HG02884 (cell line): ENCODE measurements around the gene TMEM72.

Experiments
- ATAC-seq: cut with Tn5 transposase; IDR thresholded peaks from one replicate; pipeline ENCODE4 v1.9.1; 2021; ENCODE audit warnings: mild to moderate bottlenecking, moderate library complexity; ENCODE audit not compliant: unreplicated experiment

Gene TMEM72

DNA sequence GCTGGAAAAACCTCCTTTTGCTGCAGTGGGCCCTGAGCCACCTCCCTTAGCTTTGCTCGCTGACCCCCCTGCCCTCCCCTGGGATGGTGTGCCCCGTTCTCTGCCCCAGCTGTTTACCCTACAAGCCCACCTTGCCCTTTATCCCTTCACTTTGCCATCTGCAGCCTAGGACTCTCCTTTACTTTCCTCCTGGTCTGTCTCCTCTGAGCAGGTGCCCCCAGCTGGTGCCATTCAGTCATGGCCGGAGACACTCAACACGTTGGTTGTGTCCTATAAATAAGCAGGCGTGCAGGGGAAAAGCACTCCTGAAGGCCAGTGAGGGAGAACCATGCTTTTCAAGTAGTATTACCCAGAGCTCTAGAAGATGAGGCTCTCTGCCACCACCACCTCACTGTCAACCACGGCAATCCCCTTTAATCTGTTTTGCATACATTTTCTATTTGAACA is 54.5 kb downstream of the TMEM72 start:
- peak; percentile 45 for ATAC-seq

DNA sequence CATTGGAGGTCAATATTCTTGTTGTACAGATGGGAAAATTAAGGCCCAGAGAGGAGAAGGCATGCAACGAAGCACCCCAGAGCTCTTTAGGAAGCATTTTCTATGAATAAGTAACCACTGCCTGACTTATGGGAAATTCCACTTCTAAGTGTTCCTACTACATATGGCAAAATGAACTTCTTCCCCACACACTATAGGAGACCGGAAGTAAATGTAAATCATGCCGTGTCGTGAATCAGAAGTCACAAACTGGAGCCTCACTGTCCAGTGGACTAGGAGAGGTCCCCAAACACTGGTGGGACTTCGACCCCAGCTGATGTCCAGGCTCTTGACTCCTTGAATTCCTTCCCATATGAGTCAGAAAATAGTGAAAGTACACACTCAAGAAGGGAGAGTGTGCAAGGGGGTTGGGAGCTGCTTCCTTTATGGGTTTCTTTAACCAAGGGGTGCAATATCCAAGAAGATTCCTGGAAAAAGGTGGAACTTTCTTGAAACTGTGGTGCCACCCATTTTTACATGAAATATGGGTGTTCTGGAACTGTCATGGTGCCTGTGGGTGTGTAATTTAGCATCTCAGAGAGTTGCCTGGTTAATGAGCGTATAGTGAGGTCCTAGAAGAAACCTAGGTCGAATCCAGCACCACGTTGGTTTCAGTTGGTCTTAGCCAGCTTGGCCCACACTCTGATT is 55.1 kb downstream of the TMEM72 start:
- peak; percentile 28 for ATAC-seq

DNA sequence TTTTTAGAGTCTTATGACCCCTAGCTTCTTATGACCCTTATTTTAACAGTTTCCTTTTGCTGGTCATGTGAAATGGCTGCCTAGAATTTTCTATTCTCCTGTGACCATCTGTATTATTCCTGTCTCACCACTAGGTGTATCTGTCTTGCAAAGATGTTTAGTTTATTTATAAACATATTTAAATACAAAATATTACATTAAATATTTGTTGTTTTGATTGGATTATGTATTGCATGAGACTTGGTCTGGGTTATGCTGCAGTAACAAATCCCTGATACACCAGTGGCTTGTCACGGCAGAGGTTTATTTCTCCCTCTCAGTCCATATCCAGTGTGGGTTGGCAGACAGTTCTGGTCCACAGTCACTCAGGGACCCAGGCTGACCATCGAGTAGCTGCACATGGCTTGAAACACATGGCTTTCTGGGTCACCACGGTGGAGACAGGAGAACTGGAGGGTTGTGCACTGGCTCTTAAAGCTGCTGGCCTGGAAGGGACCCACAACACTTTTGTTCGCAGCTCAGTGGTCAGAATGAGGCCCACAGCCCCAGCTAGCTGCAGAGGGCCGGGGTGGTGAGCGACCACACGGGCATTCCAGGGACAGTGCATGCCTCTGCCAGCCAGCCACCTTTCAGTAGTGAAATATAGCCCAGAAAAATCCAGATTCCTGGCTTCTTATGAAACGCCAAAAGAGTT is 55.8 kb downstream of the TMEM72 start:
- no peak for ATAC-seq

DNA sequence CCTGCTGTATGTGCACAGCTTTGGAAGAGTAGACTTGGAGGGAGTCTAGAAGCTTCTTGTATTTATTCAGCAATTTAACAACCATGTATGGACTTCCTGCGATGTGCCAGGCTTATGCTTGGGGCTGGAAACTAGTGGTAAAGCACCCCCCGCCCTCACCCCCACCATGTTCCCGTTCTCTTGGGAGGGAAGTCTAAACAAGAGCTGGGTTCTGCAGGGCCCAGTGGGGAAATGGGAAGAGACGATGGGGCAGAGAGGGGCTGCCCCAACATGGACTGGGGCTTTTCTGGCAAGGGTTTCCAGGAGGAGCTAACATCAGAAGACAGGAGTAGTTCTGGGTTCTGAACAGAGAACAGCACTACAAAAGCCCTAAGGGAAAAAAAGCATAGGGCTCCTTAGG is 56.5 kb downstream of the TMEM72 start:
- ATAC-seq, result no peak

DNA sequence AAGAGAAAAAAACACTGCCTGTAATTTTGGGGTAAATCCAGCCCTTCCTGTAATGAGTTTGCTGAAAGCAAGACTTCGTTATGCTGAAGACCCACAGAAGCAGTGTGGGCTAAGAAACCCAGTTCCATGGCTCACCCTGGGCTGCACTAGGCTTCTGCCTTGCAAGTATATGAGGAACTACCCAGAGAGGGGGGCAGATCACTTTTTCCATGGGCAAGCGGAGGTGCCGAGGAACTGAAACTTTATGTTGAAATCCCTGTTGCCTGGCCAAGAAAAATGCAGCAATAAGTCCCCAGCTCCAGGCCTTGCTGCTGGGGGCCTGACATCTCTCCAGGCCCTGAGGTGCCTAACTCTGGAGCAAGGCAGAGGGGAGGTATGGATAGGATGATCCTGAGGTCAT is 57.0 kb downstream of the TMEM72 start:
- ATAC-seq, result no peak

DNA sequence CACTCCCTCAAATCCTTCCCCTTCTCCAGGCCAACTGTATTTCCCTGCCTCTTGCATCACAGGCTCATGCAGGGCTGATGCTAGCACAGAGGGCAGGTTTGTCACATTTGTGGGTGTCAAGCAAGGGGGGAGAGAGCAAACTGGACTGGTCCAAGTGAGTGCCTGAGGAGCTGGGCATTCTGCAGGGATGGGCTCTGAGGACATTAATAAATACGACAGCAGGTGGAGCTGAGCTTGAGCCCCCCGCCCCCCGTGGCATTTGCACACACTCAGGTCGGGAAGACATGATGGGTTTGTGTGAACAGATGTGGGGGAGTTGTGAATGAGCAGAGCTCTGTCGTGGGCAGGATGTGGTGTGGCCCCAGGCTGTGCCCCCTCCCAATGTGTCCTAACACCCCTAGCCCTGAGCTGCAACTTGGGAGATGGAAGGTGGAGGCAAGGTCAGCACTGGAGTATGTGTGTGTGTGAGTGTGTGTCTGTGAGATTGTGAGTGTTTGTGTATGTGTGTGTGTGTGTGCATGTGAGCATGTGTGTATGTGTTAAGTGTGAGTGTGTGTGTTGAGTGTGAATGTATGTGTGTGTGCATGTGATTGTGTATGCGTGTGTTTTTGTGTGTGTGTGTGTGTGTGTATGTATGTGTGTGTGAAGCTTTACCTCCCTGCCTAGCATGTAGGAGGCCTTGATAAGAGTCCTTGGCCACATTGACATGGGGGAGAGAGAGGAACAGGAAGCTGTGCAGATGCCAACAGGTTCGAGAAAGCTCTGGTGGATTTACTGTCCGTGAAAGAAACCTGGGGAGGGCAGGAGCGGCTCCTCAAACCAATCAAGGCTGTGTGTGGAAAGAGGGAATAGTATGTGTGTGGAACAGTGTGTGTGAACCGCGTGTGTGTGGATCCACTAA is 57.6 kb downstream of the TMEM72 start:
- no peak for ATAC-seq

DNA sequence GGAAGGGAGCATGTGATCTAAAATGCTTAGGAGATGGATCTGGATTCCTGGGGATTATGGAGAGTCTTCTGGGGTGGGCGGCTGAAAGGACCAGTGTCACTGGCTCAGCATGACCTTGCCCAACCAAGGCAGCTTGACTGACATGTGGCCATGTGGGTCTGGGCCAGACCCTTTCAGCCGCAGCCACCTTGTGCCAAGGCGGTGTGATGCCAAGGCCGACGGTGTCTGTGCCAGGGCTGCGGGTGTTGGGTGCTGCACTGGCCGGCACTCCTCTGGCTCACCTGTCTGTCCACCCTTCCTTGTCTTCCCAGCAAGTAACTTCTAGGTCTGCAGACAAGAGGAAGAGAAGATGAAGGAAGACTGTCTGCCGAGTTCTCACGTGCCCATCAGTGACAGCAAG is 58.7 kb downstream of the TMEM72 start:
- ATAC-seq, result no peak

DNA sequence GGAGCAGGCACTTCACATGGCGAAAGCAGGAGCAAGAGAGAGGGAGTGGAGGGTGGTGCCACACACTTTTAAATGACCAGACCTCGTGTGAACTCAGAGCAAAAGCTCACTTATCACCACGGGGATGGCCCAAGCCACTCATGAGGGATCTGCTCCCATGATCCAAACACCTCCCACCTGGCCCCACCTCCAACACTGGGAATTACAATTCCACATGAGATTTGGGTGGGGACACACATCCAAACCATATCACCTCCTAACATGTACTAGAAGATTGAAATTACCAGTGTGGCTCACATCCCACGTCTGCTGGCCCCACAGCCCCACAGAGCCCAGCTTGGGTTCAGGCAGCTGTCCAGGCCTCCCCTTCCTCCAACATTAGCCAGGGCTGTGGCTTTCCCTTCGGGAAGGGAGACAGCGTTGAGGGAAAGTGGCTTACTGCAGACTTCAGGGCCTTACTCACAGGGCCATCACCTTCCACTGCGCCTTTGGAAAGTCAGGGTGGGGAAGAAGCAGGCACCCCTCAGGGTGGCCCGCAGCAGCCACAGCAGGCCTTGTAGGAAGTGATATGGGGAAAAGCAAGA is 59.8 kb downstream of the TMEM72 start:
- no peak for ATAC-seq

DNA sequence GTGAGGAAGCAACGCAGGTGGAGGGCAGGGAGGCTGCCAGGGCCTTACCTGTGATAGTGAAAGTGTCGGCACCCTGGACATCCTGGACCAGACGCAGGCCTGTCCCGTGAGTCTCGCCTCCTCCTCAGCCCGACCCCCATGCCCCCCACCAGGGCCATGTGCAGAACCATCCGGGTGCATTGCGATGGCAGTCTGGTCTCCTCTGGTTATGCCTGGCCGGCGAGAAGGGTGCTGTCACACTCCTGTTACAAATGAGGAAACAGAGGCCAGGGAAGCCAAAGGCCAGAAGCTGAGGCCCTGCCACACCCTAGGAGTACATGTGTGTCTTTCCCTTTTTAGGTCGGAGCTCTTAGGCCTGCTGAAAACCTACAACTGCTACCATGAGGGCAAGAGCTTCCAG is 60.3 kb downstream of the TMEM72 start:
- no peak for ATAC-seq

DNA sequence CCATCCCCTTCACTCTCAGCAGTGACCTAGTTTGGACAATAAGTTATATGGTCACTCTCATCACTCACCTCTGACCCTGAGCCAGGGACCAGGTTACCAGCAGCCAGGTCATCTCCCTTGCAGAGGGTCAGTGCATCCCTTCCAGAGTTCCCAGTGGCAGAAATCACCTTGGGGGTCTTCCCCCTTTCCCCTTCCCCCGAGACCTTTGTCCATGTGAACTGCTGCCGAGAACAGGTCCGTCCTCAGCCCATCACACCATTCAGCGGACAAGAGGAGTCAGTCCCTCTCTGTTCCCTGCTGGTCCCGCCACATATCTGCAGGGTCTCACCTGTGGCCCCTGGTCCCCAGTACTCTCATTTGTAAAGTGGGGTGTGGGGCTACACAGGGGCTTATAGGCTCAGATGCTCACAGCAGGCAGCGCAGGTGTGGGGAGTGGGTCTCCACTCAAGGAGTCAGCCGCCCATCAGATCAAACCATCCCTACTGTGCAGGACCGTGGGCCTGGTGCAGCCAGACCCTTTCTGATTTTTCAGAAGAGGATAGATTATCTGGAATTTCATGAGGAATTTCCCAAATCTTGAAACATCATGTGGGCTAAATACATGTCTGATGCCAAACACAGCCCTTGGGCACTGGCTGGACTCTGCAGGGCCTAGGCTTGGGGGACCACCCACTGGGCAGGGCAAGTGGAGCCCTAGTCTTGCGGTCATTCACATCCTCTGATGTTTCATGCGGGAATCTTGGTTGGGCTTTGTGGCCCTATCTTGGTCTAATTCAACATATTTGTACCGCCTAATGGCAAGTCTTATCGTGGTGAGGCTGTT is 61.0 kb downstream of the TMEM72 start:
- ATAC-seq, result no peak

DNA sequence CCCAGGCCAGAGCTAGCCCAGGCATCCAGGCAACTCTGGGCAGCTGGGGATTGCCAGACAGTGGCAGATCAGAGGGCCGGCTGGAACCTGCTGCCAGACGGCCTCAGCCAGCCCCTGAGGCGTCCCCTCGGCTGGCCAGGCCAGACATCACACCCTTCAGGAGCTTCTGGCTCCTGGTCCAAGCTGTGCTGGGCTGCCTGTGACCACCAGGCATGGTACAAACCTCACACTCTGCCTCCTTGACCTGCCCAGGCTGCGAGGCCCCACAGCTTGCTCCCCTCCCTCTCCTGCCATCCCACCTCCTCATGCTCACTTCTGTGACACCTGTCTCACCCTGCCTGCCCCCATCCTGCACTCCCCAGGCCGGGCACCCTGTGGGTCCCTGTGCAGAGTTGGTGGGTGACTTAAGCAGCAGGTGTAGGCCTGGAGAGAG is 61.8 kb downstream of the TMEM72 start:
- no peak for ATAC-seq

DNA sequence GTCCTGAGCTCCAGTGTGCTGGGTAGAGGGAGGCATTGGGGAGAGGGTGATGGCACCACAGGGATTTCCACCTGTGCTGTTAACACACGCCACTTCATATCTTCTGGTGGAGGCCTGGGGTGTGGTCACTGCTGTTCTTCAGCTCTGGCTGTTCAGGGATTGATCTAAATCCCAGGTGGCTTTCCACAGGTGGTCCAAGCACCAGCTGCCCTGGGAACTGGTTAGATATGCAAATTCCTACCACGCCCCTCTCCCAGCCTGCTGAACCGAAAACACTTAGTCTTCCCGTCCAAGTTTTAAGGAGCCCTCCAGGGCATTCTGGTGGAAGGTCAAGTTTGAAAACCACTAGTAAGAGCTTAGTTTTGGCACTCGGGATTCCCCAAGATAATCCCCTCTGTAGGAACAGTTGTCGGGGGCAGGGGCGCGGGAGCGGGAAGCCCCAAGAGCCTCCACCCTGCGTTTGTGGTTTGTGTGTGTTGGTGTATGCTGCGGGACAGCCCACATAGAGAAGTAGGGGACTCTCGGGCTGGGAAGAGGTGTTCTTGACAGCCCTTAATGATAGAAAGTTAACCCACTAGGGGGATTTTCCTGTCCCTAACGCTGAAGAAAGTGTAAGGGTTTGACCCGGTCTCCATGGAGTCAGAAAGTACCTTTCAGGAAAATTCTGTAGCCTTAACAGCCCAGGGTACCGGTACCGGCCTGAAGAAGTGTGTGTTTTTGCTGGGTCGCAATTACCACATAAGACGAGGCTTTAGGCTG is 62.4 kb downstream of the TMEM72 start:
- no peak for ATAC-seq

DNA sequence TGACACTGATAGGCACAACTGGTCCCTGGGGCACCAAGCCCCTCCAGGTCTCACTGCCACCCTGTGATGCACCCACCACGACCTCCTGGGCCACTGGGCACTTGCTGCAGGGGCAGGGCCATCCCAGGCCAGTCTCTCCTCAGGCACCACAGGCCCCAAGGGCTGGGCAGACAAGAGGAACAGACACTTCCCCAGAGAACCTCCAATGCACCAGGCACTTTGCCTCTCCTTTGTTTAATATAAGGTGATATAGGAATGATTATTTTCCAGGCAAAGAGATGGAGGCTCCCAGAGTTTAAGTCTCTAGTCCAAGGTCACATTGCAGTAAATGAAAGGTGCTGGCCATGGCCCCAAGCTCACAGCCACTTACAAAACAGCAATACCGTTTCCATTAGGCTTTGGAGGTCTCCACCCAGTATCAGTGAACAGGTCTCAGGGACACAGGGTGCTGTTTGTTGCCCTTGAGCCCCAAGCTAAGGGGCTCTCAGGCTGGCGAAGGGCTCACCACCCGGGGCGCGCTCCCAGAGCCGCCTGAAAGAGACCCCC is 63.0 kb downstream of the TMEM72 start:
- peak; percentile 1 for ATAC-seq

DNA sequence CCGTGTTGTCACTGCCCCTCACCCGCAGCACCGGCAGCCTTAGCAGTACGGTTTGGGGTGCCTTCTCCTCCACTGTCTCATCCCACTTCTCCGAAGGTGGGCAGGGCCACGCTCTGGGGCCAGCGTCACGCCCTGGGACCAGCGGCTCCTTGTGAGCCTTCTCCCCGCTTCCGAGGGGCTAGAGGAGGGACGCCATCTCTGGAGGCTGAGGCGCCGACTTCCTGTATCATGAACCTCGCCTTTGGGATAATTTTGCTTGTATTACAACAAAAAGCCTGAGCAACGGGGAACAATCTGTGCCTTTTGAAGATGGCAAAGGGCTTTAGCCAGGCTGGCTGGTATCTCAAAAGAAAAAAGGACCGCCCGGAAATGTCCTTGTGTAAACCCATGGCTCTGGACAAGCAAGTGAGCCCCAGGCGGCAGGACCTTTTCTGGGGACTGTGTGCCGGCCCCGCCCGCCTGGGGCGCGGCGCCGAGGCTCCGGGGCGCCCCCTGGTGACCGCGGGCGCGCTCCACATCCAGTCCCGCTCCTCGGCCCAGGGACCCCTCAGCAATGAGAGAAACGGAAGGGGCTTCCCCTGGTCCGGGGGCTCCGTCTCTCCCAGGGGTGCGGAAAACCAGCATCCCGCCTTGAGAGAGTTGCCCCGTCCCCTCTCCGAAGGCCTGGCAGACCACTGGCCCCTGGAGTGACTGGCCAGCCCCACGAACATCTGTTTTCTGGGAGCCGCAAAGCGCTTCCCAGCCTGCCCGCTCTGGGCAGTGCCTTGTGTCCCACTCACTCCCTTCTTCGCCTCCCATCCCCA is 63.7 kb downstream of the TMEM72 start:
- peak; percentile 68 for ATAC-seq

DNA sequence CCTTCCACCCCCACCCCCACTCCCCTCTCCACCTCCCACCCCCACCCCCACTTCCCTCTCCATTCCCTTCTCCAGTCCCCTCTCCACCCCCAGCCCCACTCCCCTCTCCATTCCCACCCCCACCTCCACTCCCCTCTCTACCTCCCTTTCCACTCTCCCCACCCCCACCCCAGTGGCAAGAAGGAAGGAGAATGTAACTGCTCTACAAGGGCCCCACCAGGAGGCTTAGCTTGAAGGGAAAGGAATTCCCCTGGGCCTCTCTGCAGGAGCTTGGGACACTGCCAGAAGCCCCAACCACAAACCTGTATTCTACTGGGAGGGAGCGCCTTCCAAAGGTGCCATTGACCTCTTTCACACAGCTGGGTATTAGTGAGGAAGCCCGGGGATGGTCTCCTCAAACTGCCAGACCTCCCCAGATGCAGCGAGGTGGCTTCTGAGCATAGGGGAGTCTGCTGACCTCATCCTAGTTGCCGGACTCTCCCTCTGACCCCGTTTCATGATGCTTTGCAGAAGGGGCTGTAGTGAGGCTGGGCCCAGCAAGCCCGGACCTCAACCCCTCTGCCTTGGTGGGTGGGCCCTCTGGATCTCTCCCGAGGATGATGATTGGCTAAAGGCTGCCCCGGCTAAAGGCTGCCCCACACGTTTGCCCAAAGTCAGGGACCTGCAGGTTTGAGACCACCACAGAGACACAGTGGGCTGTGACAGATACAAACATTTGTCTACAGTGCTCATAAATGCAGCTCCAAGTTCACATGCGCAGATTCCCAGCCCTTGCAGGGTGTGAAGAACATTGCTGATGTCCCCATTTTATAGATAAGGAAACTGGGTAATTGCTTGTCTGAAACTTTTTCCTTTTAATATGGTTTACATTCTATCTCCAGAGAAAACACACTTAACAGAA is 64.5 kb downstream of the TMEM72 start:
- ATAC-seq, result no peak

DNA sequence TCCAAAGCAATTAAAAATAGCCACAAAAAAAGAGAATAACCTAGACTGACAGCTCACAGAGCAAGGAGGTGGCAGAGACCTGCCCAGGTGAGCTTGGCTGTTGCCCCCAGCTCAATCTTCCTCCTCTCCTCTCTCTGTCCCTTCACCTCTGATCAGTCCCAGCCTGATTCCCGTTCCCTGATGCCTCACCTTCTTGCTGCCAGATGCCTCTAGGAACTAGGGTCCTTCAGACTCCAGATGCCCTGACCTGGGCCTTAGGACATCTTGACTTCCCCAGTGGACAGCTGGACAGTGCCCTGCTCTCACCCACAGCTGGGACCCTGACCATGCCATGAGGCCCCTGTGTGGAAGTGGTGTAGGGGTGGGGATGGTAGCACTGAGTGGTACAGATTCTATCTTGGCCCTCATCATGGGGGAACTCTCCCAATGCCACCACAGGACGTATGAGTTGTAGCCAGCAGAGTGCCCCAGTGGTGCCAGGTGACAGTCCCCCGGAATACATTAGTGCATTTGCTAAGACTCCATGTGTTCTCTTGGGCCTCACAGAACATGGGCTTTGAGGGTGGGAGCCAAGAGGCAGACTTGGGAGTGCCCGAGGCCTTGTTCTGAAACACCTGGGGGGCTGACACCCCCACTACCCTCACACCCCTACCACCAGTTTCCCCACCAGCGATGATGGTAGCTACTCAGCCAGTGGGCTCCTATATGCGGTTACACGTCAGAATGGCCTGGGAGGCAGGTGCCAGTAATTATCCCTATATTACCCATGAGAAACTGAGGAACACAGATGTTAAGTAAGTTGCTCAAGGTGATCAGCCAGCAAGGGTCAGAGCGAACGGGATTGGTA is 65.4 kb downstream of the TMEM72 start:
- ATAC-seq, result no peak
